Measurements from ENCODE around the gene LRP2.

- TF ChIP-seq, protein P1, sequence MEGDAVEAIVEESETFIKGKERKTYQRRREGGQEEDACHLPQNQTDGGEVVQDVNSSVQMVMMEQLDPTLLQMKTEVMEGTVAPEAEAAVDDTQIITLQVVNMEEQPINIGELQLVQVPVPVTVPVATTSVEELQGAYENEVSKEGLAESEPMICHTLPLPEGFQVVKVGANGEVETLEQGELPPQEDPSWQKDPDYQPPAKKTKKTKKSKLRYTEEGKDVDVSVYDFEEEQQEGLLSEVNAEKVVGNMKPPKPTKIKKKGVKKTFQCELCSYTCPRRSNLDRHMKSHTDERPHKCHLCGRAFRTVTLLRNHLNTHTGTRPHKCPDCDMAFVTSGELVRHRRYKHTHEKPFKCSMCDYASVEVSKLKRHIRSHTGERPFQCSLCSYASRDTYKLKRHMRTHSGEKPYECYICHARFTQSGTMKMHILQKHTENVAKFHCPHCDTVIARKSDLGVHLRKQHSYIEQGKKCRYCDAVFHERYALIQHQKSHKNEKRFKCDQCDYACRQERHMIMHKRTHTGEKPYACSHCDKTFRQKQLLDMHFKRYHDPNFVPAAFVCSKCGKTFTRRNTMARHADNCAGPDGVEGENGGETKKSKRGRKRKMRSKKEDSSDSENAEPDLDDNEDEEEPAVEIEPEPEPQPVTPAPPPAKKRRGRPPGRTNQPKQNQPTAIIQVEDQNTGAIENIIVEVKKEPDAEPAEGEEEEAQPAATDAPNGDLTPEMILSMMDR (IDR thresholded peaks at IDR 0.05), result no peak
- TF ChIP-seq POLR2A (IDR thresholded peaks at IDR 0.05), result no peak
These were observed 279.3 kb downstream of the LRP2 start for GRCh38 chr2:169082995-169083394.
